HepG2 (cell line): Measurements from ENCODE around the gene UBE2B. TPM values are rescaled to one million over a fixed set of nuclear protein-coding genes. Genes with fewer than 3 reads are reported as not detected.

Source experiments
- ARNT2 ChIP-seq: sonication (generic); formaldehyde crosslinking; IDR thresholded peaks from 2 replicates; pipeline ENCODE4 v1.8.0; 2022; ENCODE audit warnings: mild to moderate bottlenecking, low read depth, missing genetic modification reagents, moderate library complexity
- CENPX ChIP-seq: sonication (generic); formaldehyde crosslinking; IDR thresholded peaks from 2 replicates; pipeline ENCODE4 v1.9.0; 2021; ENCODE audit warnings: mild to moderate bottlenecking, missing genetic modification reagents, moderate library complexity
- FLYWCH1 ChIP-seq: sonication (generic); formaldehyde crosslinking; IDR thresholded peaks from 2 replicates; pipeline ENCODE4 v1.8.1; 2023; ENCODE audit warnings: mild to moderate bottlenecking, missing genetic modification reagents
- HDAC6 ChIP-seq: fragments of 200-600 bp; sonication (generic); IDR thresholded peaks from 2 replicates; pipeline ENCODE4 v1.7.0; 2017; ENCODE audit warnings: mild to moderate bottlenecking, antibody characterized with exemption, low read length, low read depth
- KDM3A ChIP-seq: IDR thresholded peaks from 2 replicates; pipeline ENCODE4 v1.6.1; 2018; ENCODE audit warnings: low read depth, missing compliant biosample characterization
- MED8 ChIP-seq: sonication (generic); formaldehyde crosslinking; IDR thresholded peaks from 2 replicates; pipeline ENCODE4 v1.8.1; 2023; ENCODE audit warnings: mild to moderate bottlenecking, missing genetic modification reagents; ENCODE audit not compliant: insufficient replicate concordance
- MXI1 ChIP-seq: IDR thresholded peaks from 3 replicates; pipeline ENCODE4 v1.6.1; 2012; ENCODE audit warnings: low read depth, low read length, inconsistent platforms, borderline replicate concordance
- MYNN ChIP-seq: sonication (generic); formaldehyde crosslinking; IDR thresholded peaks from 2 replicates; pipeline ENCODE4 v1.4.0; 2020; ENCODE audit warnings: mild to moderate bottlenecking, low read depth, missing genetic modification reagents
- RBAK ChIP-seq: sonication (generic); formaldehyde crosslinking; IDR thresholded peaks from 2 replicates; pipeline ENCODE4 v1.5.1; 2020; ENCODE audit warnings: mild to moderate bottlenecking, missing genetic modification reagents
- SIX1 ChIP-seq: sonication (generic); formaldehyde crosslinking; IDR thresholded peaks from 2 replicates; pipeline ENCODE4 v1.4.0; 2020; ENCODE audit warnings: missing genetic modification reagents, borderline replicate concordance
- SP5 ChIP-seq: IDR thresholded peaks from 2 replicates; pipeline ENCODE4 v1.6.1; 2016; ENCODE audit warnings: low read depth, borderline replicate concordance
- ZBTB38 ChIP-seq: sonication (generic); formaldehyde crosslinking; IDR thresholded peaks from 2 replicates; pipeline ENCODE4 v1.5.1; 2020; ENCODE audit warnings: mild to moderate bottlenecking, missing genetic modification reagents
- ZFP41 ChIP-seq: sonication (generic); formaldehyde crosslinking; IDR thresholded peaks from 2 replicates; pipeline ENCODE4 v1.4.0; 2020; ENCODE audit warnings: mild to moderate bottlenecking, missing genetic modification reagents, borderline replicate concordance
- ZNF101 ChIP-seq: sonication (generic); formaldehyde crosslinking; IDR thresholded peaks from 2 replicates; pipeline ENCODE4 v1.4.0; 2020; ENCODE audit warnings: mild to moderate bottlenecking, low read depth, missing genetic modification reagents, borderline replicate concordance
- ZNF180 ChIP-seq: sonication (generic); formaldehyde crosslinking; IDR thresholded peaks from 2 replicates; pipeline ENCODE4 v1.4.0; 2020; ENCODE audit warnings: low read depth, missing genetic modification reagents, borderline replicate concordance
- ZNF232 ChIP-seq: sonication (generic); formaldehyde crosslinking; IDR thresholded peaks from 2 replicates; pipeline ENCODE4 v1.4.0; 2020; ENCODE audit warnings: missing genetic modification reagents, borderline replicate concordance
- ZNF557 ChIP-seq: sonication (generic); formaldehyde crosslinking; IDR thresholded peaks from 2 replicates; pipeline ENCODE4 v1.4.0; 2020; ENCODE audit warnings: missing genetic modification reagents
- ZNF816 ChIP-seq: sonication (generic); formaldehyde crosslinking; IDR thresholded peaks from 2 replicates; pipeline ENCODE4 v1.8.0; 2022; ENCODE audit warnings: missing genetic modification reagents, mild to moderate bottlenecking, borderline replicate concordance
- polyA plus RNA-seq, 8 experiments: library from polyadenylated mRNA; depleted of rRNA in 3 of 8; stranded (reverse) in 7 of 8; unstranded in 1 of 8; fragments of >200 nt; fragmentation: Illumina TruSeq in 4 of 8; extraction: Trizol in 4 of 8; gene quantifications; 2 replicates each; pipeline versions ENCODE4 v1.2.1 to v1.2.3, GENCODE V29; 2011 to 2016; ENCODE audit warnings: low read depth in 4 of 8, missing spikeins in 1 of 8, mixed read lengths in 1 of 8; ENCODE audit not compliant: insufficient read depth in 1 of 8
- total RNA-seq, 5 experiments: library from RNA; depleted of rRNA; stranded (reverse); fragments of >200 nt; fragmentation: Illumina TruSeq; extraction: Trizol; gene quantifications; 2 replicates each; pipeline ENCODE4 v1.2.3, GENCODE V29; 2016; ENCODE audit warnings: low read depth in 1 of 5
- TF ChIP-seq, protein P1 (sequence below): IDR thresholded peaks from 2 replicates; pipeline ENCODE4 v1.6.1; 2016; ENCODE audit warnings: low read depth
- TF ChIP-seq, protein P2 (sequence below): IDR thresholded peaks from 2 replicates; pipeline ENCODE4 v1.6.1; 2016
- TF ChIP-seq, protein P3 (sequence below): sonication (generic); formaldehyde crosslinking; IDR thresholded peaks from 2 replicates; pipeline ENCODE4 v1.5.0; 2020; ENCODE audit warnings: mild to moderate bottlenecking, missing genetic modification reagents
- TF ChIP-seq, protein P4 (sequence below): sonication (generic); formaldehyde crosslinking; IDR thresholded peaks from 2 replicates; pipeline ENCODE4 v1.8.1; 2022; ENCODE audit warnings: mild to moderate bottlenecking, missing genetic modification reagents

Gene UBE2B
- total and polyA plus RNA-seq, 2 of the 13 experiments (the other 11 are each of a cell fraction or from before 2014, with no cell fraction given): 25.2 to 56.0 TPM

DNA sequence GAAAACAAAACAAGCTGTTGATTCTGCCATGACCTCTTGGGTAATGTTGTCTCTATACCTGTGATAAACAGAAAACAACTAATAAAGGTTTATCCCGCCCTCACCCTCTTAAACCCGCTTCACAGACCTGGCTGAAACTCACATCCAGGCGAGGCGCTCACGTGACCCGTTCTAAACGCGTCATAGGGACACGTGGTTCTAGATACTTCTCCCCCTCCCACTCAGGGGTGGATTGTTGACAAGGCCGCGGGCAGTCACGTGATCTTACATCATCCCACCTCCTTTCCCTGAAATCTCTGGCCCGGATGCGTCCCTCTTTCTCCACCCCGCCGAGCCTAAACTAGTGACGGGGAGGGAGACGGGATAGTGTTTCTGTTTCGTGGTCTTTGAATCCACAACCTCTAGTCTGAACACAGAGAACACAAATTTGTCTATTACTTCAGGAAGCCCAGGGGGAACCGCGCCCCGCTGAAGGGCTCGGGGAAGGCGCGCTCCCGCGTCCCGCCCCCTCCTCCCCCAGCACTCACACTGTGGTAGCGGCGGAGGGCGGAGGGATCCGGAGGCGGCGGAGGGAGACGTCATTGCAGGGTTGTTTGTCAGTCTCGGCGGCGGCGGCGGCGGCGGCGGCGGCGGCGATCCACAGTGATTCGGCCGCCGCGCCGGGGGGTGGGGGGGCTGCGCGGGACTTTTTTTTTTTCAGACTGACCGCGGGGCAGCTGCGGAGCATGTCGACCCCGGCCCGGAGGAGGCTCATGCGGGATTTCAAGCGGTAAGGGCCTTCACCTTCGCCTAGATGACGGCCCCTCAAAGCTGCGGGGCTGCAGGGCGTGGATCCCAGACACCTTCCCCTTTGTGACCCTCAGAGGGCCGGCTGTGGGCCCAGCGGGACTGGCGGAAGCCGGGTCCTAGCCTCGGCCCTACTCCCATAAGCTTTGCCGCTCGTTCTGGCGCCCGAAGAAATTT, at the start of gene UBE2B (continued):
- TF ChIP-seq ZBTB38 (CRISPR knock-in tag): peak; percentile 78
- no peak for TF ChIP-seq ZNF101
- TF ChIP-seq CENPX: no peak
- no peak for TF ChIP-seq ZNF180 (CRISPR knock-in tag)
- TF ChIP-seq ZNF232: peak; percentile 86; the same call in 1 of the 2 replicates
- TF ChIP-seq SIX1 (CRISPR knock-in tag): 0 out of 2 replicates have a peak, but pooled peaks have one; percentile 14
- no peak; the same call in 1 of the 2 replicates for TF ChIP-seq MYNN (CRISPR knock-in tag)
- no peak for TF ChIP-seq FLYWCH1
- TF ChIP-seq, protein P1, sequence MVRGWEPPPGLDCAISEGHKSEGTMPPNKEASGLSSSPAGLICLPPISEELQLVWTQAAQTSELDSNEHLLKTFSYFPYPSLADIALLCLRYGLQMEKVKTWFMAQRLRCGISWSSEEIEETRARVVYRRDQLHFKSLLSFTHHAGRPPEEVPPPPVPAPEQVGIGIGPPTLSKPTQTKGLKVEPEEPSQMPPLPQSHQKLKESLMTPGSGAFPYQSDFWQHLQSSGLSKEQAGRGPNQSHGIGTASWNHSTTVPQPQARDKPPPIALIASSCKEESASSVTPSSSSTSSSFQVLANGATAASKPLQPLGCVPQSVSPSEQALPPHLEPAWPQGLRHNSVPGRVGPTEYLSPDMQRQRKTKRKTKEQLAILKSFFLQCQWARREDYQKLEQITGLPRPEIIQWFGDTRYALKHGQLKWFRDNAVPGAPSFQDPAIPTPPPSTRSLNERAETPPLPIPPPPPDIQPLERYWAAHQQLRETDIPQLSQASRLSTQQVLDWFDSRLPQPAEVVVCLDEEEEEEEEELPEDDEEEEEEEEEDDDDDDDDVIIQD (CRISPR knock-in tag): peak; percentile 75
- TF ChIP-seq KDM3A: peak; percentile 70; the same call in 1 of the 2 replicates
- peak; percentile 88 for TF ChIP-seq SP5 (CRISPR knock-in tag)
- no peak for TF ChIP-seq HDAC6
- peak; percentile 56; the same call in 1 of the 2 replicates for TF ChIP-seq ZNF816
- no peak for TF ChIP-seq ZFP41 (CRISPR knock-in tag)
- TF ChIP-seq, protein P2, sequence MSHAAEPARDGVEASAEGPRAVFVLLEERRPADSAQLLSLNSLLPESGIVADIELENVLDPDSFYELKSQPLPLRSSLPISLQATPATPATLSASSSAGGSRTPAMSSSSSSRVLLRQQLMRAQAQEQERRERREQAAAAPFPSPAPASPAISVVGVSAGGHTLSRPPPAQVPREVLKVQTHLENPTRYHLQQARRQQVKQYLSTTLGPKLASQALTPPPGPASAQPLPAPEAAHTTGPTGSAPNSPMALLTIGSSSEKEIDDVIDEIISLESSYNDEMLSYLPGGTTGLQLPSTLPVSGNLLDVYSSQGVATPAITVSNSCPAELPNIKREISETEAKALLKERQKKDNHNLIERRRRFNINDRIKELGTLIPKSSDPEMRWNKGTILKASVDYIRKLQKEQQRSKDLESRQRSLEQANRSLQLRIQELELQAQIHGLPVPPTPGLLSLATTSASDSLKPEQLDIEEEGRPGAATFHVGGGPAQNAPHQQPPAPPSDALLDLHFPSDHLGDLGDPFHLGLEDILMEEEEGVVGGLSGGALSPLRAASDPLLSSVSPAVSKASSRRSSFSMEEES (CRISPR knock-in tag): peak; percentile 97
- TF ChIP-seq, protein P3, sequence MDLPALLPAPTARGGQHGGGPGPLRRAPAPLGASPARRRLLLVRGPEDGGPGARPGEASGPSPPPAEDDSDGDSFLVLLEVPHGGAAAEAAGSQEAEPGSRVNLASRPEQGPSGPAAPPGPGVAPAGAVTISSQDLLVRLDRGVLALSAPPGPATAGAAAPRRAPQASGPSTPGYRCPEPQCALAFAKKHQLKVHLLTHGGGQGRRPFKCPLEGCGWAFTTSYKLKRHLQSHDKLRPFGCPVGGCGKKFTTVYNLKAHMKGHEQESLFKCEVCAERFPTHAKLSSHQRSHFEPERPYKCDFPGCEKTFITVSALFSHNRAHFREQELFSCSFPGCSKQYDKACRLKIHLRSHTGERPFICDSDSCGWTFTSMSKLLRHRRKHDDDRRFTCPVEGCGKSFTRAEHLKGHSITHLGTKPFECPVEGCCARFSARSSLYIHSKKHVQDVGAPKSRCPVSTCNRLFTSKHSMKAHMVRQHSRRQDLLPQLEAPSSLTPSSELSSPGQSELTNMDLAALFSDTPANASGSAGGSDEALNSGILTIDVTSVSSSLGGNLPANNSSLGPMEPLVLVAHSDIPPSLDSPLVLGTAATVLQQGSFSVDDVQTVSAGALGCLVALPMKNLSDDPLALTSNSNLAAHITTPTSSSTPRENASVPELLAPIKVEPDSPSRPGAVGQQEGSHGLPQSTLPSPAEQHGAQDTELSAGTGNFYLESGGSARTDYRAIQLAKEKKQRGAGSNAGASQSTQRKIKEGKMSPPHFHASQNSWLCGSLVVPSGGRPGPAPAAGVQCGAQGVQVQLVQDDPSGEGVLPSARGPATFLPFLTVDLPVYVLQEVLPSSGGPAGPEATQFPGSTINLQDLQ (CRISPR knock-in tag): no peak
- peak; percentile 73; the same call in 1 of the 3 replicates for TF ChIP-seq MXI1
- peak; percentile 91; the same call in 1 of the 2 replicates for TF ChIP-seq ZNF557 (CRISPR knock-in tag)
- TF ChIP-seq MED8: no peak
- TF ChIP-seq, protein P4, sequence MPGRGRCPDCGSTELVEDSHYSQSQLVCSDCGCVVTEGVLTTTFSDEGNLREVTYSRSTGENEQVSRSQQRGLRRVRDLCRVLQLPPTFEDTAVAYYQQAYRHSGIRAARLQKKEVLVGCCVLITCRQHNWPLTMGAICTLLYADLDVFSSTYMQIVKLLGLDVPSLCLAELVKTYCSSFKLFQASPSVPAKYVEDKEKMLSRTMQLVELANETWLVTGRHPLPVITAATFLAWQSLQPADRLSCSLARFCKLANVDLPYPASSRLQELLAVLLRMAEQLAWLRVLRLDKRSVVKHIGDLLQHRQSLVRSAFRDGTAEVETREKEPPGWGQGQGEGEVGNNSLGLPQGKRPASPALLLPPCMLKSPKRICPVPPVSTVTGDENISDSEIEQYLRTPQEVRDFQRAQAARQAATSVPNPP: no peak
- peak; percentile 42; the same call in 1 of the 2 replicates for TF ChIP-seq ARNT2 (CRISPR knock-in tag)
- no peak for TF ChIP-seq RBAK (CRISPR knock-in tag)
